GM19372 (cell line): ENCODE data around the gene RFT1.

Experiments used
- ATAC-seq: cut with Tn5 transposase; IDR thresholded peaks from one replicate; pipeline ENCODE4 v1.9.1; 2021; ENCODE audit warnings: mild to moderate bottlenecking, low read depth, moderate library complexity; ENCODE audit not compliant: unreplicated experiment

Gene RFT1

GRCh38 chr3:53130179-53131061, at the start of gene RFT1:
Gene RFT1, minus strand, starts transcription at chr3:53130435. Its CDS starts 35 bp downstream, at chr3:53130400.
- ATAC-seq = peak; percentile 87

GRCh38 chr3:53179580-53179979, 49.3 kb upstream of the RFT1 start:
- ATAC-seq = no peak

DNA sequence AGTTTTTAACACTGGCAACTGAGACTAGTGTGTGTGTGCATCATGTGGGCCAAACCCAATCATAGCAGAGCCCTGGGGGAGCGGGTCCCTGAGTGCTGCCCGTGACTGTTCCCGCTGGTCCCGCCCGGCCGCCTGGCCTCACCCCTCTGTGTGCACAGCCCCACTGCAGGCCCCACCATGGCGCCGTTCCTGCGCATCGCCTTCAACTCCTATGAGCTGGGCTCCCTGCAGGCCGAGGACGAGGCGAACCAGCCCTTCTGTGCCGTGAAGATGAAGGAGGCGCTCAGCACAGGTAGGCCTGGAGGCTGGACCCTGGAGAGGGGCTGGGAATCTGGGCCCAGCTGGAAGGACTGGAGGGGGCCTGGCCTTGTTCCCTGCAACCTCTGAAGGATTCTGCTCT, 48.0 kb upstream of the RFT1 start:
- no peak for ATAC-seq

- ATAC-seq = no peak
These were observed 45.6 kb upstream of the RFT1 start for GRCh38 chr3:53175613-53176540.

GRCh38 chr3:53174346-53175250, 44.4 kb upstream of the RFT1 start:
- ATAC-seq = no peak

DNA sequence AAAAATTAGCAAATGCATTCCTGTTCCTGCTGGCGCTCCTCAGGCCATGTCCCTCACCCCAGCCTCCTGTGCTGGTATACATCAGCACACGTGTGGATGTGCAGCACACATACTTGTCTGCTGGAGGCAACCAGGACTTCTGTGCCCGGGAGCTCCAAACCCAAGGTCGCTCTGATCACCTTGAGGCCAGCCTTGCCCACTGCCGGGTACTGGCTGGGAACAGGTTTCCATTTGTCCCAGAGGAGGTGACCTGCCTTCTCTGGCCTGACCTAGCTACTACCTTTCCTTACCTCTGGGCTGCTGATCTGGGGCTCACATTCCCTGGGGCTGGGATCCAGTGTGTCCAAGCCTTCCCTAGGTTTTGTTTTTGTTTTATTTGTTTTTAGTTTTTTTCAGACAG, 42.9 kb upstream of the RFT1 start:
- no peak for ATAC-seq

DNA sequence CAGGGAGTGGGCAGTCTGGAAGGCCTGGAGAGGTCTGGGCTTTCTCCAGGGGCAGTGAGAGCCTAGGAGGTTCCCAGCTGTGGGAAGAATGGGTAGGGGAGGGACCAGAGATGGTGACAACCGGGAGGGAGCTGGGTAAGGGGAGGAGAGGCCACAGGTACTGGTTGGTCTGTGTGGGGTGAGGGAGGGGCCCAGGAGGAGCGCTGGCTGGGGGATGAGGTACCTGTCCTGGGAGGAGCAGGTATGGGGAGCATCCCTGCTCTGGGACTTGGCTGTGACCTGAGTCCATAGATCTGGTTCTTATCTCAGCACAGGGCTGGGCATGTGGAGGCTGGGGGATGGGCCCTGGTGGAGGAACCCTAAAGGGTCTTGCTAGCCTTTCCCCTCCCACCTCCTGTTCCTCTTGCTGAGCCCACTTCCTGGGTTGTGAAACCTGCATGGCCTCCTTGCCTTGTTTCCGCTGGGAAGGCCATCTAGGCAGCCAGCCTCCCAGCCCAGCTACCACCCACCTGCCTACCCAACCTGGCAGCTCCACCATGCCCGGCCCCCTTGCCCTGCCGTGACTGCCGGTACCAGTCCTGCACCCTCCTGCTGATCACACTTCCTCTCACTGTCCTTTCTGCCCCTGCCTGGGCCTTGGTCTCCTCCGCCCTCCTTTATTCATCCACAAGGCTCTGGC, 41.7 kb upstream of the RFT1 start:
- no peak for ATAC-seq

DNA sequence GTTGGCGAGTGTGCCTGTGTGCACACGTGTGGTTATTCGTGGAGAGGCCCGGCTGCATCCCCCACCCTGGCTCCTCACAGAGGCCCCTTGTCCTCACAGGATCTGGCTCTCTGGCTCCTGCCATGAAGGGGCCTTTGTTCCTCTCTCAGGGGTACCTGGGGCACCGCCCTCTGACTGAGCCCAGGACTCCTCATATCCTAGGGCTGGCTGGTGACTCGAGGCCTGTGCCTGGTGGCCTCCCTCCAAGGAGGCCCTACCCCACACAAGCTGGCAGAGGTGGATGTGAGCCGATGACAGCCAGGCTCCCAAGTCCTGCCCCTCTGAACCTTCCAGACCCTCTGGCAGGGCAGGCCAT, 40.8 kb upstream of the RFT1 start:
- no peak for ATAC-seq

GRCh38 chr3:53170325-53171063, 40.3 kb upstream of the RFT1 start:
- no peak for ATAC-seq

DNA sequence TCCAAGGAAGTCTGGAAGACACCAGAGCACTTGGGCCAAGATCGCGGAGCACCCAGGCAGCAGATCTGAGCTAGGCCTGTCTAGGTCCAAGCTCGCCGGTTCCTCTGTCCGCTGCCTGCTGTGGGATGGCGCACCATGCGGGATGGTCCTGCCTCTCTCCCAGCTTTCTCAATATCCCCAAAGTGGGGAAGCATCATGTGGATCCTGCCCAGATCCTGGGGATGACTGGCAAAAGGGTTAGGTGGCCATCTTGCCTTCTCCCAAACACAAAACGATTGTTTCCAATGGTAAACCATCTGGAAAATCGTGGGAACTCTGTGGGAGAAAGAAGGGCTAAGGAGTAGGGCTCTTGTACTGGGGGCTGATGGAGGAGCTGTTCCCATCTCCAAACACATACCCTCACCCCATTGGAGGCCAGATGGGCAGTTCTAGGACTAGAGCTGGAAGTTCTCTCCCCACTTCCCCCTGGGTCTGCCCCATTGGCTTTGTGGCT, 39.6 kb upstream of the RFT1 start:
- ATAC-seq = no peak

GRCh38 chr3:53169045-53169831, 39.0 kb upstream of the RFT1 start:
- no peak for ATAC-seq

DNA sequence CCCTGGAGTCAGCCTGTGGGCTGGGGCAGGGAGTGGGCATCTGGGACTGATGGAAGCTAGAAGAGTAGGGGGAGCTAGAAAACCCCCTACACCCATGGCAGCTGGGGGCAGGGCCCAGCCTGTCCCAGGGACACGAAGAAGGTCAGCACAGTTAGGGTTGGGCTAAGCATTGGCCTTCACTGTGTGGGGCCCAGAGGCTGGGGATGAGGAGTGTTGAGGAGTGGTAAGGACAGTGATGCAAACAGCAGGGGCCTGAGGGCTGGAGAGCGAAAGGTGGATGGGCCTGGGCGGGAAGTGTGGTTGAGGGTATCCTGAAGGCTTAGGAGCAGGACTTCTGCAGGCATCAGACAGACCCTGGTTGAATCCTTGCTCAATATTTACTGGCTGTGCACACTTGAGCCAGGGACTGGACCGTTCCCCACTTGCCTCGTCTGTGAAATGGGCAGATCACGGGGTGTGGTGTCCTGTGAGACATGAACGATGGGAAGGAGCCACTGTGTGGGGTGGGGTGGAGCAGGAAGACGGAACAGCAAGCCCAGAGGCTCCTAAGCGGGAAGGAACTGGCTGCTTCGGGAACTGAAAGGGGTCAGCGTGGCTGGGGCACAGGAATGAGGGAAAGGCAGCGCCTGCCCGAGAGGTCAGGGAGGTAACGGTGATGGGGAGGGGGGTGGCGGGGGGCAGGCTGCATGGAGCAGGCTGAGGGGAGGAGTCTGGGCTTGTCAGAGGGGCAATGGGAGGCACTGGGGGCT, 38.1 kb upstream of the RFT1 start:
- no peak for ATAC-seq

DNA sequence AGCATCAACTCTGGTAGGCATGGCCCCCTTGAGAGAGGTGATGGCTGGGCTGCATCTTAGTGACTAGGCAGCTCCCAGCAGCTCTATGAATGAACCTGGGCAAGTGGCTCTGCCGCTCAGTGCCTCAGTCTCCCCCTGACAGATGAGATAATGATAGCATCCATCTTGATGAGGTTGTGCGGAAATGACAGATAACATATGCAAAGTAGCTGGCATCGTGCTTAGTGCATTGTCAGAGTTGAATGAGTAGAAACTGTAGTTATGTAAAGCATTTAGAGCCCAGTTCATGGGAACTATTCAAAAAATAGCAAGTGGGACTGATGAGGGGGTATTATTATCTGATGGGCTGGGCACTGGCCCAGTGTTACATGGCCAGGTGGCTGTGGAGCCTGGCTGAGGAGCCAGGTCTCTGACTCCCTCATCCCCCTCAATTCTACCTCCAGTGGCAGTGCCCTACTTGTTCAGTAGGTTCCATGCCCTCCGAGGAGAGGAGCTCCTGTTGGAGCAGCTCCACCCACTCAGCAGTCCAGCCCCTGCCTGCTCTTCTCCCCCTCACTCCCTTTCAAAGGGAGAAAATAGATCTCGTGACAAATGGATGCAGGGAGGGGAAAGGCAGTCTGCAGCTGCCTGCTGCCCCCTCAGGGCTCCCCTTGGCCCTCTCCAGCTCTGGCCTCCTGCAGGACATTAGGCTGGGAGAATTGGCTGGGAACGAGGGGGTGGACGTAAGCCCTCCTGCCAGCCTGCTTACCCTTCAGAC, 37.4 kb upstream of the RFT1 start:
- ATAC-seq = no peak

GRCh38 chr3:53166781-53167291, 36.6 kb upstream of the RFT1 start:
- no peak for ATAC-seq

DNA sequence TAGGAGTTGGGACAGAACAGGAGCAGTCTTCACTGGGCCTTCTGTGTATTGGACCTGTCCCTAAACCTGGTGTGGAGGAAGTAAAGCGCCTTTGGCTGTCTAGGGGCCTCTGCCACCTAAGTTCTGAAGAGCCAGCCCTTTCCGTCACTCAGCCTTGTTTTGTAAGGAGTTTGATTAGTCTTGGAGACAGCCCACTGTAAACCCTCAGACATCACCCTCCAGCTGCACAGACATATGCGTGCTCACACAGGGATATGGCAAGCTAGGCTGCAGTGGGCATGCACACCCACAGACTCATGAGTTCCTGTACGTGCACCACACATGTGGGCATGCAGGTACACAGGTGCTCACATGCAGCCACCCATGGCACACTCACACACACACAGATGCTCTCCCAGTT, 36.0 kb upstream of the RFT1 start:
- ATAC-seq = no peak

GRCh38 chr3:53164911-53165310, 34.7 kb upstream of the RFT1 start:
- no peak for ATAC-seq
